GM13976 (cell line): ENCODE results near the gene TPSD1.
"Not testable (repeated sequence)": the region's sequence is repeated elsewhere in the genome, so short reads cannot be mapped to it uniquely, and the experiment has no call there.

Source experiments
- DNase-seq: peaks from one replicate; pipeline ENCODE4 v3.0.0; 2012; ENCODE audit warnings: low spot score
- CTCF ChIP-seq: IDR thresholded peaks from 2 replicates; pipeline ENCODE4 v1.5.1; 2012; ENCODE audit warnings: borderline replicate concordance, mild to moderate bottlenecking; ENCODE audit not compliant: insufficient read depth; ENCODE audit errors: extremely low read depth, missing control alignments, control extremely low read depth
- in situ Hi-C: fragments of 300-500 bp; cut with MboI; formaldehyde crosslinking; loops from one replicate; pipeline ENCODE4 v1.12.0; 2022; ENCODE audit warnings: low sequenced_read_pairs, mixed read lengths, inconsistent platforms; ENCODE audit not compliant: unreplicated experiment

TPSD1 gene

GRCh38 chr16:1271380-1271723, 15.5 kb downstream of the TPSD1 start:
- DNase-seq, result no peak
- TF ChIP-seq CTCF, result no peak
- in situ Hi-C loops, result no loop called here

DNA sequence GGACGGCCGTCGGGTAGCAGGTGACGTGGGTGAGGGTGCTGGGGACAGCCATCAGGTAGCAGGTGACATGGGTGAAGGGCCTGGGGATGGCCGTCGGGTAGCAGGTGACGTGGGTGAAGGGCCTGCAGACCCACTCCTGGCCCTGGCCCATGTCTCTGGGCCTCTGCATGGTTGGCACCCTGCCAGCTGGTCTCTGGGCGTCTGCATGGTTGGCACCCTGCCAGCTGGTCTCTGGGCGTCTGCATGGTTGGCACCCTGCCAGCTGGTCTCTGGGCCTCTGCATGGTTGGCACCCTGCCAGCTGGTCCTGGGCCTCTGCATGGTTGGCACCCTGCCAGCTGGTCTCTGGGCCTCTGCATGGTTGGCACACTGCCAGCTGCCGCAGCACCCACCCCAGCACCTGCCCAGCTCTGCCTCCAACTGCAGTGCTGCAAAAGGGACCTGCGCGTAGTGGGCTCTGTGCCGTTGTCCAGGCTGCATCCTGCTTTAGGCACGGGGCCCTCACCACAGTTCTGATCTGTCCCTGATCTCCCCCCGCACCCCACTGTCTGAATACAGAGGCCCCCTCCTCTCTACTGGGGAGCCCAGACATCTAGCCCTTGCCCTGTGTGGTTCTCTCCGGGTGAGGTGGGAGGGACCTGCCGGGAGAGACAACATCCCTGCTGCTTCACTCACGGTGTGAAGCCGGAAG, 16.0 kb downstream of the TPSD1 start:
- DNase-seq, in situ Hi-C loops: not testable (repeated sequence)

- in situ Hi-C loops, result no loop called here
- no peak for DNase-seq
- TF ChIP-seq CTCF, result no peak
Observed at GRCh38 chr16:1272453-1273198, 16.8 kb downstream of the TPSD1 start.

- TF ChIP-seq CTCF, result no peak
- no peak for DNase-seq
- in situ Hi-C loops, result no loop called here
Observed at GRCh38 chr16:1273816-1274215, 17.9 kb downstream of the TPSD1 start.

- no peak for TF ChIP-seq CTCF
- in situ Hi-C loops, result no loop called here
Observed at GRCh38 chr16:1274767-1275166, 18.9 kb downstream of the TPSD1 start.

DNA sequence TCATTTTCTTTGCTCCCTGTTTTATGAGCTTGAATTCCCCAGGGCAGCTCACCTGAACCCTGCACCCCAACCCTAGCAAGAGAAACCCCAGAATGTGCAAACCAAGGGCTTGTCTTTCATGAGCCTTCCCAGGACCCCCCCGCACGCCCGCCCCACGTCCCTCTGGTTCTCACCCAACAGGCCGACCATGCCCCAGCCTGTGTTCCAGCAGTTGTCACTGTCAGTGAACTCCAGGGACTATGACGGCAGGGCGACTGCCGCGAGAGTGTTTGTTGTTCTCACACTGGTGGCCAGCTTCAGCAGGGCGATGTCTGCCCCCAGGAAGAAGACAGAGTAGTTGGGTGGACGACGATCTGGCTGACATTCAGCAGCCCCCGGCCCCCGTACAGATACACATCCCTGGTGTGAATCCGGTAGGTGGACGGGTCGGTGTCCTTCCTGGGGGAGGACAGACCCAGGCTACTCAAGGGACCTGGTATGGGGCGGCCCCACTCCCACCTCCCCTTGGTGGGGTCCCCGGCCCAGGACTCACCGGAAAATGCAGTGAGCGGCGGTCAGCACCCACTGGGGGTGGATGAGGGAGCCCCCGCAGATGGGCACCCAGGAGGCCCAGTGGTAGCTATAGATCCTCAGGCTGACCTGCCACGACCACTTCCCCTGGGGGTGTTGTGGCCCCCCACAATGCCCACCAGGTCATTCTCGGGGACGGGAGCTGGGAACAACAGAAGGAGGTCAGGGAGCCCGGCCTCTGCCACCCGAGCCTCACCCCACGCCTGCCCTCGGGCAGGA, 20.1 kb downstream of the TPSD1 start:
- no peak for TF ChIP-seq CTCF
- no peak for DNase-seq
- in situ Hi-C loops, result no loop called here

More at GRCh38 chr16:1274767-1275166, 18.9 kb downstream of the TPSD1 start:
- no peak for DNase-seq

DNA sequence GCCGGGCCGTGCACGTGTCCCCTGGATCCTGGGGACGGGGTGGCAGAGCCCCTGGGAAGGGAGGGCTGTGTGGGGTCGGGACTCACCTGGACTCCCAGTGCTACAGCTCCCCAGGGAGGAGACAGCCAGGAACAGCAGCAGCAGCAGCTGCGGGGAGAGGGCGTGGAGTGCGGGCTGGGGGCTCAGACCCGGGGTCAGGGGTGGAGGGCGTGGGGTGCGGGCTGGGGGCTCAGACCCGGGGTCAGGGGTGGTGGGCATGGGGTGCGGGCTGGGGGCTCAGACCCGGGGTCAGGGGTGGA, 20.7 kb downstream of the TPSD1 start:
- in situ Hi-C loops, result no loop called here
- DNase-seq, result no peak
- TF ChIP-seq CTCF, result no peak
